Fibroblast of peridontal ligament (primary cell): Measurements from ENCODE around the gene PKN1.
"Not testable (repeated sequence)": the region's sequence is repeated elsewhere in the genome, so short reads cannot be mapped to it uniquely, and the experiment has no call there.

Experiments used
- DNase-seq: peaks from one replicate; pipeline ENCODE4 v3.0.0-alpha.2; 2010; ENCODE audit errors: extremely low read depth

The PKN1 gene

GRCh38 chr19:14432791-14433553 lies at the start of gene PKN1:
PKN1 (plus strand) TSS chr19:14433306; CDS start chr19:14433522, 216 bp downstream.
- no peak for DNase-seq

GRCh38 chr19:14383661-14384555 lies 49.2 kb upstream of the PKN1 start:
- peak; percentile 57 for DNase-seq

- no peak for DNase-seq
These were observed 47.6 kb upstream of the PKN1 start for GRCh38 chr19:14385492-14385891.

- no peak for DNase-seq
These were observed 42.6 kb upstream of the PKN1 start for GRCh38 chr19:14390548-14390947.

- DNase-seq, result no peak
These were observed 41.8 kb upstream of the PKN1 start for GRCh38 chr19:14391156-14391821.

- DNase-seq, result no peak
These were observed 39.8 kb upstream of the PKN1 start for GRCh38 chr19:14393329-14393728.

GRCh38 chr19:14394167-14394566 lies 38.9 kb upstream of the PKN1 start:
- DNase-seq, result no peak

GRCh38 chr19:14395262-14395661 lies 37.8 kb upstream of the PKN1 start:
- no peak for DNase-seq

GRCh38 chr19:14395710-14396336 lies 37.3 kb upstream of the PKN1 start:
- DNase-seq, result no peak

GRCh38 chr19:14396730-14397129 lies 36.4 kb upstream of the PKN1 start:
- DNase-seq, result not testable (repeated sequence)

- not testable (repeated sequence) for DNase-seq
These were observed 35.9 kb upstream of the PKN1 start for GRCh38 chr19:14397168-14397567.

- DNase-seq, result no peak
These were observed 32.1 kb upstream of the PKN1 start for GRCh38 chr19:14400951-14401431.

GRCh38 chr19:14401468-14402195 lies 31.5 kb upstream of the PKN1 start:
- DNase-seq, result no peak

GRCh38 chr19:14402332-14403144 lies 30.6 kb upstream of the PKN1 start:
- peak; percentile 72 for DNase-seq

- DNase-seq, result not testable (repeated sequence)
These were observed 29.8 kb upstream of the PKN1 start for GRCh38 chr19:14403145-14403930.

GRCh38 chr19:14404312-14404711 lies 28.8 kb upstream of the PKN1 start:
- no peak for DNase-seq

GRCh38 chr19:14405380-14405757 lies 27.7 kb upstream of the PKN1 start:
- DNase-seq, result no peak

GRCh38 chr19:14405758-14406644 lies 27.1 kb upstream of the PKN1 start:
- peak; percentile 74 for DNase-seq
